Measurements from ENCODE around the gene UFSP1. TPM values are rescaled to one million over a fixed set of nuclear protein-coding genes. Genes with fewer than 3 reads are reported as not detected.

Gene UFSP1
- total RNA-seq, 6 experiments from 2014 or later, result 3.2 to 3.6 (median 3.5) TPM

GRCh38 chr7:100882785-100883526, 6.6 kb downstream of the UFSP1 start:
- Mint-ChIP-seq H3K4me3 (no peak overlapping the region), H3K36me3 (ENCODE audit: low read depth) (peaks cover 73% of the 10 kb centered on the region), H3K9me3 (no peaks in the 10 kb centered on the region), H3K4me1 (ENCODE audit: low read depth) (peaks cover 29% of the 10 kb centered on the region), H3K27ac (no peak overlapping the region), H3K27me3 (ENCODE audit: insufficient read depth) (peaks cover 8% of the 10 kb centered on the region)
- DNase-seq, result no peak
- no peak for TF ChIP-seq CTCF (IDR thresholded peaks at IDR 0.05)

GRCh38 chr7:100882201-100882600, 7.3 kb downstream of the UFSP1 start:
- no peak for TF ChIP-seq CTCF (IDR thresholded peaks at IDR 0.05)
- H3K36me3 Mint-ChIP-seq (ENCODE audit: low read depth), result peaks cover 66% of the 10 kb centered on the region
- no peaks in the 10 kb centered on the region for H3K9me3 Mint-ChIP-seq
- no peak for DNase-seq
- no peak overlapping the region for H3K4me3 Mint-ChIP-seq
- no peak overlapping the region for H3K27ac Mint-ChIP-seq
- H3K4me1 Mint-ChIP-seq (ENCODE audit: low read depth), result peaks cover 26% of the 10 kb centered on the region
- H3K27me3 Mint-ChIP-seq (ENCODE audit: insufficient read depth), result peaks cover 8% of the 10 kb centered on the region

- no peak for DNase-seq
- no peaks in the 10 kb centered on the region for H3K9me3 Mint-ChIP-seq
- H3K4me1 Mint-ChIP-seq (ENCODE audit: low read depth), result peaks cover 33% of the 10 kb centered on the region
- H3K27ac Mint-ChIP-seq, result peak overlapping the region; percentile 36; the same call in 1 of the 2 replicates
- peaks cover 63% of the 10 kb centered on the region for H3K36me3 Mint-ChIP-seq (ENCODE audit: low read depth)
- no peak for TF ChIP-seq CTCF (IDR thresholded peaks at IDR 0.05)
- no peak overlapping the region for H3K4me3 Mint-ChIP-seq
- H3K27me3 Mint-ChIP-seq (ENCODE audit: insufficient read depth), result peaks cover 8% of the 10 kb centered on the region
These were observed 8.4 kb downstream of the UFSP1 start for GRCh38 chr7:100881136-100881535.

GRCh38 chr7:100880645-100881044, 8.9 kb downstream of the UFSP1 start:
- no peak for DNase-seq
- no peaks in the 10 kb centered on the region for H3K9me3 Mint-ChIP-seq
- no peak for TF ChIP-seq CTCF (IDR thresholded peaks at IDR 0.05)
- peaks cover 8% of the 10 kb centered on the region for H3K27me3 Mint-ChIP-seq (ENCODE audit: insufficient read depth)
- H3K27ac Mint-ChIP-seq, result peak overlapping the region; percentile 45; the same call in 1 of the 2 replicates
- H3K4me1 Mint-ChIP-seq (ENCODE audit: low read depth), result peaks cover 38% of the 10 kb centered on the region
- H3K4me3 Mint-ChIP-seq, result no peak overlapping the region; the same call in 1 of the 2 replicates
- peaks cover 61% of the 10 kb centered on the region for H3K36me3 Mint-ChIP-seq (ENCODE audit: low read depth)

GRCh38 chr7:100879685-100880261, 9.7 kb downstream of the UFSP1 start:
- H3K4me3 Mint-ChIP-seq, result peak overlapping the region; percentile 12; the same call in 1 of the 2 replicates
- H3K9me3 Mint-ChIP-seq, result peaks cover 2% of the 10 kb centered on the region; the same call in 1 of the 2 replicates
- peaks cover 15% of the 10 kb centered on the region for H3K27me3 Mint-ChIP-seq (ENCODE audit: insufficient read depth)
- DNase-seq, result no peak
- no peak for TF ChIP-seq CTCF (IDR thresholded peaks at IDR 0.05)
- peaks cover 43% of the 10 kb centered on the region for H3K4me1 Mint-ChIP-seq (ENCODE audit: low read depth)
- H3K27ac Mint-ChIP-seq, result peak overlapping the region; percentile 61
- peaks cover 61% of the 10 kb centered on the region for H3K36me3 Mint-ChIP-seq (ENCODE audit: low read depth)
